Mesenchymal stem cell (in vitro differentiated cells and primary cell): ENCODE measurements around the gene MGAT2.

Experiments used
- DNase-seq: peaks from one replicate; pipeline ENCODE4 v3.0.0-alpha.2; 2013
- H2AFZ ChIP-seq: one replicate; pipeline ENCODE4 v1.6.1; 2013; ENCODE audit warnings: low read depth, mild to moderate bottlenecking, control low read depth, inconsistent platforms, low read length, moderate library complexity
- H2AK5ac ChIP-seq: 2 replicates; pipeline ENCODE4 v1.6.1; 2013; ENCODE audit warnings: low read length, moderate library complexity, mild to moderate bottlenecking, inconsistent platforms; ENCODE audit not compliant: severe bottlenecking
- H2BK120ac ChIP-seq: one replicate; pipeline ENCODE4 v1.6.1; 2013; ENCODE audit warnings: low read depth, mild to moderate bottlenecking, inconsistent platforms, low read length, moderate library complexity
- H2BK12ac ChIP-seq, 2 experiments: one replicate each; pipeline ENCODE4 v1.6.1; 2013; ENCODE audit warnings: inconsistent platforms in 2 of 2, low read length in 2 of 2, mild to moderate bottlenecking in 2 of 2, moderate library complexity in 2 of 2, control low read depth in 1 of 2
- H2BK15ac ChIP-seq: one replicate; pipeline ENCODE4 v1.6.1; 2013; ENCODE audit warnings: mild to moderate bottlenecking, low read depth, inconsistent platforms; ENCODE audit not compliant: poor library complexity, severe bottlenecking
- H2BK5ac ChIP-seq: 2 replicates; pipeline ENCODE4 v1.6.1; 2013; ENCODE audit warnings: low read depth, mild to moderate bottlenecking, low read length, control low read depth, inconsistent platforms; ENCODE audit not compliant: poor library complexity, severe bottlenecking
- H3K14ac ChIP-seq, 2 experiments: one replicate each; pipeline ENCODE4 v1.6.1; 2013; ENCODE audit warnings: inconsistent platforms in 2 of 2, low read length in 2 of 2, control low read depth in 1 of 2, mild to moderate bottlenecking in 1 of 2, moderate library complexity in 1 of 2
- H3K18ac ChIP-seq, 2 experiments: one replicate each; pipeline ENCODE4 v1.6.1; 2013; ENCODE audit warnings: inconsistent platforms in 2 of 2, low read length in 2 of 2, control low read depth in 1 of 2, low read depth in 1 of 2, mild to moderate bottlenecking in 1 of 2
- H3K23ac ChIP-seq, 2 experiments: one replicate each; pipeline ENCODE4 v1.6.1; 2013; ENCODE audit warnings: inconsistent platforms in 2 of 2, low read length in 2 of 2, mild to moderate bottlenecking in 2 of 2, moderate library complexity in 2 of 2, control low read depth in 1 of 2
- H3K27ac ChIP-seq: 2 replicates; pipeline ENCODE4 v1.5.1; 2013; ENCODE audit warnings: mild to moderate bottlenecking, moderate library complexity, low read length, control low read depth, inconsistent platforms; ENCODE audit not compliant: poor library complexity, severe bottlenecking
- H3K27me3 ChIP-seq, 2 experiments: 2 replicates each; pipeline versions ENCODE4 v1.6.1 to v1.7.0; 2013; ENCODE audit warnings: low read length in 2 of 2, mild to moderate bottlenecking in 2 of 2, moderate library complexity in 2 of 2, control low read depth in 1 of 2, inconsistent platforms in 1 of 2; ENCODE audit not compliant: control insufficient read depth in 1 of 2, insufficient read depth in 1 of 2
- H3K36me3 ChIP-seq, 2 experiments: 2 replicates each; pipeline versions ENCODE4 v1.6.1 to v1.7.0; 2013; ENCODE audit warnings: low read length in 2 of 2, control low read depth in 1 of 2, inconsistent platforms in 1 of 2, low read depth in 1 of 2, mild to moderate bottlenecking in 1 of 2; ENCODE audit not compliant: insufficient read depth in 2 of 2, control insufficient read depth in 1 of 2
- H3K4ac ChIP-seq, 2 experiments: one replicate each; pipeline ENCODE4 v1.6.1; 2013; ENCODE audit warnings: inconsistent platforms in 2 of 2, low read length in 2 of 2, mild to moderate bottlenecking in 2 of 2, moderate library complexity in 2 of 2, control low read depth in 1 of 2, low read depth in 1 of 2
- H3K4me1 ChIP-seq: 2 replicates; pipeline ENCODE4 v1.6.1; 2013; ENCODE audit warnings: low read depth, low read length, control low read depth; ENCODE audit not compliant: control insufficient read depth, insufficient read depth
- H3K4me2 ChIP-seq: 2 replicates; pipeline ENCODE4 v1.6.1; 2013; ENCODE audit warnings: low read length, mild to moderate bottlenecking, inconsistent platforms; ENCODE audit not compliant: poor library complexity, severe bottlenecking
- H3K4me3 ChIP-seq, 2 experiments: 2 replicates each; pipeline versions ENCODE4 v1.5.1 to v1.7.0; 2013; ENCODE audit warnings: low read length in 2 of 2, mild to moderate bottlenecking in 2 of 2, control low read depth in 1 of 2, low read depth in 1 of 2; ENCODE audit not compliant: insufficient read depth in 1 of 2
- H3K79me1 ChIP-seq: replicated peaks from 2 replicates; pipeline ENCODE4 v1.6.1; 2013; ENCODE audit warnings: mild to moderate bottlenecking, control low read depth, low read length, inconsistent platforms; ENCODE audit not compliant: poor library complexity, severe bottlenecking
- H3K9ac ChIP-seq: 2 replicates; pipeline ENCODE4 v1.7.0; 2013; ENCODE audit warnings: mild to moderate bottlenecking, low read length, moderate library complexity
- H3K9me3 ChIP-seq: 2 replicates; pipeline ENCODE4 v1.7.0; 2013; ENCODE audit warnings: mild to moderate bottlenecking, low read length; ENCODE audit not compliant: control insufficient read depth
- H4K8ac ChIP-seq: one replicate; pipeline ENCODE4 v1.6.1; 2013; ENCODE audit warnings: inconsistent platforms, mild to moderate bottlenecking, low read length, moderate library complexity
- H4K91ac ChIP-seq: one replicate; pipeline ENCODE4 v1.6.1; 2013; ENCODE audit warnings: mild to moderate bottlenecking, low read length, inconsistent platforms
- WGBS: methylation state at CpG from one replicate; pipeline ENCODE4 v1.1.7; 2013; ENCODE audit warnings: mixed read lengths; 5-methylcytosine and 5-hydroxymethylcytosine counted together

The MGAT2 gene

GRCh38 chr14:49619730-49620129 is 869 bp upstream of the MGAT2 start:
- Histone ChIP-seq H3K4ac (peak overlapping the region in 1 of 2 experiments; percentile 83), H2BK120ac (no peak overlapping the region), H2AK5ac (peak overlapping the region; percentile 72), H3K23ac (no peak overlapping the region), H3K79me1 (peaks cover 2% of the 10 kb centered on the region), H3K36me3 (peaks cover 2 to 31% of the 10 kb centered on the region in 2 experiments), H4K91ac (no peak overlapping the region), H2BK5ac (no peak overlapping the region), H2BK12ac (no peak overlapping the region), H3K9ac (peak overlapping the region; percentile 98), H2AFZ (no peak overlapping the region), H3K14ac (no peak overlapping the region), H3K4me2 (peak overlapping the region; percentile 69), H3K9me3 (no peaks in the 10 kb centered on the region), H3K18ac (peak overlapping the region; percentile 86 to 99), H4K8ac (no peak overlapping the region), H2BK15ac (no peak overlapping the region), H3K27me3 (no peaks in the 10 kb centered on the region), H3K4me1 (peaks cover 11% of the 10 kb centered on the region), H3K27ac (peak overlapping the region; percentile 95), H3K4me3 (peak overlapping the region; percentile 65 to 92)
- DNase-seq = no peak
- 4% methylated on average over 5 of the region's 11 CpGs for WGBS

- H3K27ac ChIP-seq = no peak overlapping the region
- H3K18ac ChIP-seq = peak overlapping the region; percentile 83
- peak overlapping the region; percentile 94 for H3K4me2 ChIP-seq
- peak overlapping the region; percentile 72 for H4K8ac ChIP-seq
- H3K23ac ChIP-seq = peak overlapping the region in 1 of 2 experiments; percentile 71
- peak overlapping the region; percentile 98 for H3K9ac ChIP-seq
- H3K36me3 ChIP-seq = peaks cover 3 to 40% of the 10 kb centered on the region in 2 experiments
- peak overlapping the region; percentile 31 to 69 for H3K14ac ChIP-seq
- no peak overlapping the region for H2AFZ ChIP-seq
- peak overlapping the region; percentile 65 to 92 for H3K4me3 ChIP-seq
- H2AK5ac ChIP-seq = no peak overlapping the region
- no peaks in the 10 kb centered on the region for H3K9me3 ChIP-seq
- no peak for DNase-seq
- H3K27me3 ChIP-seq = no peaks in the 10 kb centered on the region
- H2BK15ac ChIP-seq = peak overlapping the region; percentile 66
- 6% methylated on average over 65 of the region's 65 CpGs for WGBS
- peaks cover 11% of the 10 kb centered on the region for H3K4me1 ChIP-seq
- peak overlapping the region; percentile 20 for H2BK5ac ChIP-seq
- H4K91ac ChIP-seq = peak overlapping the region; percentile 78
- peak overlapping the region; percentile 77 for H2BK120ac ChIP-seq
- H3K79me1 ChIP-seq = peaks cover 2% of the 10 kb centered on the region
- H2BK12ac ChIP-seq = peak overlapping the region in 1 of 2 experiments; percentile 8
- peak overlapping the region; percentile 33 to 64 for H3K4ac ChIP-seq
Measured at GRCh38 chr14:49621114-49621881, 699 bp downstream of the MGAT2 start.

DNA sequence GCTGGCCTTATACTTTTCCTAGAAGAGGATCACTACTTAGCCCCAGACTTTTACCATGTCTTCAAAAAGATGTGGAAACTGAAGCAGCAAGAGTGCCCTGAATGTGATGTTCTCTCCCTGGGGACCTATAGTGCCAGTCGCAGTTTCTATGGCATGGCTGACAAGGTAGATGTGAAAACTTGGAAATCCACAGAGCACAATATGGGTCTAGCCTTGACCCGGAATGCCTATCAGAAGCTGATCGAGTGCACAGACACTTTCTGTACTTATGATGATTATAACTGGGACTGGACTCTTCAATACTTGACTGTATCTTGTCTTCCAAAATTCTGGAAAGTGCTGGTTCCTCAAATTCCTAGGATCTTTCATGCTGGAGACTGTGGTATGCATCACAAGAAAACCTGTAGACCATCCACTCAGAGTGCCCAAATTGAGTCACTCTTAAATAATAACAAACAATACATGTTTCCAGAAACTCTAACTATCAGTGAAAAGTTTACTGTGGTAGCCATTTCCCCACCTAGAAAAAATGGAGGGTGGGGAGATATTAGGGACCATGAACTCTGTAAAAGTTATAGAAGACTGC is 1.5 kb downstream of the MGAT2 start:
- Histone ChIP-seq H3K27me3 (no peaks in the 10 kb centered on the region), H3K23ac (peak overlapping the region in 1 of 2 experiments; percentile 71), H3K14ac (no peak overlapping the region), H2BK120ac (no peak overlapping the region), H3K4me1 (peaks cover 11% of the 10 kb centered on the region), H3K36me3 (peaks cover 6 to 45% of the 10 kb centered on the region in 2 experiments), H2BK5ac (no peak overlapping the region), H2BK12ac (no peak overlapping the region), H4K8ac (no peak overlapping the region), H3K4me2 (peak overlapping the region; percentile 94), H3K27ac (no peak overlapping the region), H3K79me1 (peaks cover 4% of the 10 kb centered on the region), H2AFZ (no peak overlapping the region), H4K91ac (no peak overlapping the region), H3K4me3 (peak overlapping the region in 1 of 2 experiments; percentile 92), H3K9ac (peak overlapping the region; percentile 98), H3K4ac (no peak overlapping the region), H3K9me3 (no peaks in the 10 kb centered on the region), H2AK5ac (no peak overlapping the region), H2BK15ac (no peak overlapping the region), H3K18ac (no peak overlapping the region)
- no peak for DNase-seq
- WGBS = 65% methylated on average over 3 of the region's 3 CpGs

DNA sequence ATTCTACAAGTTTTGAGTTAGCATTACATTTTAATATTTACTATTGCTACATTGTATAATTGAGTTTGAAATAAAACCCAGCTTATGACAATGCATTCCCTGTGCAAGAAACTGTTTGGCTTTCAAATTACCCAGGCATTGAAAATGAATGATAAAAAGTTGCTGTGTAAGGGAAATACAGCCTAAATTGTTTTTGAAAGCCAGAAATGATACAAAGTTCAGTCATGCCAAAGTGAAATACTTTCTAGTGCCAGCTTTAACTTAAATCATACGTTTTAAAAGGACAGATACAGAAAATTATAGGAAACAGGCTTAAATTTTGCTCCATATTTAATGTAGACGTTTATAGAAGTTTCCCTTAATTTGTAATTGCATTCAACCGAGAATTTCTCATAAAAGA is 2.8 kb downstream of the MGAT2 start:
- Histone ChIP-seq H3K14ac (no peak overlapping the region), H2AK5ac (no peak overlapping the region), H2BK12ac (no peak overlapping the region), H4K91ac (no peak overlapping the region), H2BK120ac (no peak overlapping the region), H3K36me3 (peaks cover 6 to 36% of the 10 kb centered on the region in 2 experiments), H3K79me1 (peaks cover 4% of the 10 kb centered on the region), H3K4me2 (no peak overlapping the region), H4K8ac (no peak overlapping the region), H3K4me3 (peak overlapping the region in 1 of 2 experiments; percentile 92), H3K4me1 (peaks cover 12% of the 10 kb centered on the region), H3K18ac (no peak overlapping the region), H3K23ac (no peak overlapping the region), H2AFZ (no peak overlapping the region), H3K9ac (peak overlapping the region; percentile 98), H3K4ac (no peak overlapping the region), H3K27ac (no peak overlapping the region), H3K27me3 (no peaks in the 10 kb centered on the region), H2BK5ac (no peak overlapping the region), H3K9me3 (no peaks in the 10 kb centered on the region), H2BK15ac (no peak overlapping the region)
- no CpG with 5 or more reads among the region's 3 CpGs for WGBS
- DNase-seq = no peak
